Vagina (tissue), 2 donors: ENCODE results near the gene DHX35.

ENCODE experiments used
- POLR2A ChIP-seq, 2 donors: fragments of 450-650 bp; IDR thresholded peaks; one replicate each; pipeline ENCODE4 v1.6.1; 2017; ENCODE audit warnings: antibody characterized with exemption in 2 of 2, mild to moderate bottlenecking in 2 of 2, moderate library complexity in 2 of 2
- TF ChIP-seq, protein P1 (sequence below), 3 experiments: fragments of 450-650 bp in 2 of 3; fragments of 200-600 bp in 1 of 3; sonication (generic) in 1 of 3; IDR thresholded peaks; one replicate each; pipeline ENCODE4 v1.5.1; 2017 to 2019; ENCODE audit warnings: antibody characterized with exemption in 3 of 3, mild to moderate bottlenecking in 2 of 3, moderate library complexity in 2 of 3

DNA sequence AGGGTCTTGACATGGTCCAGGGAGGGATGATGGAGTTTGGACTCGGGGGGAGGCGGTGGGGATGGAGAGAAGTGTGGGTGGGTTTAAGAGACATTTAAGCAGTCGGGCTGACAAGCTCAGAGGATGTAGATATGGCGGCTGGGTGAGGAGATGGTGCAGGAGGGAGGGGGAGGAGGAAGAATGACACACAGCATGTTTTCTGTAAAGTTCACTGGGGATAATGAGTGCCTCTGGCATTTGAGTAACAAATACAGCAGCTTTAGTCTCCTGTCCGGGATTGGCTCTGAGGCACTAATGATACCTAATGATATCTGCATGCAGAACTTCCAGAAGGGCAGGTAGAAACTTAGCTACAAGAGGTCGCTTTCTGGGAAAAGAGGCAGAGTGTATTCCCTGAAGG lies 107.8 kb downstream of the DHX35 start:
- TF ChIP-seq, protein P1, sequence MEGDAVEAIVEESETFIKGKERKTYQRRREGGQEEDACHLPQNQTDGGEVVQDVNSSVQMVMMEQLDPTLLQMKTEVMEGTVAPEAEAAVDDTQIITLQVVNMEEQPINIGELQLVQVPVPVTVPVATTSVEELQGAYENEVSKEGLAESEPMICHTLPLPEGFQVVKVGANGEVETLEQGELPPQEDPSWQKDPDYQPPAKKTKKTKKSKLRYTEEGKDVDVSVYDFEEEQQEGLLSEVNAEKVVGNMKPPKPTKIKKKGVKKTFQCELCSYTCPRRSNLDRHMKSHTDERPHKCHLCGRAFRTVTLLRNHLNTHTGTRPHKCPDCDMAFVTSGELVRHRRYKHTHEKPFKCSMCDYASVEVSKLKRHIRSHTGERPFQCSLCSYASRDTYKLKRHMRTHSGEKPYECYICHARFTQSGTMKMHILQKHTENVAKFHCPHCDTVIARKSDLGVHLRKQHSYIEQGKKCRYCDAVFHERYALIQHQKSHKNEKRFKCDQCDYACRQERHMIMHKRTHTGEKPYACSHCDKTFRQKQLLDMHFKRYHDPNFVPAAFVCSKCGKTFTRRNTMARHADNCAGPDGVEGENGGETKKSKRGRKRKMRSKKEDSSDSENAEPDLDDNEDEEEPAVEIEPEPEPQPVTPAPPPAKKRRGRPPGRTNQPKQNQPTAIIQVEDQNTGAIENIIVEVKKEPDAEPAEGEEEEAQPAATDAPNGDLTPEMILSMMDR (IDR thresholded peaks at IDR 0.05), result no peak
- TF ChIP-seq POLR2A (IDR thresholded peaks at IDR 0.05), result no peak
